Germinal center (tissue), 1 donor: ENCODE measurements around the gene IFT81.
"Not testable (repeated sequence)": the region's sequence is repeated elsewhere in the genome, so short reads cannot be mapped to it uniquely, and the experiment has no call there.

Experiments used
- DNase-seq: peaks from one replicate; pipeline ENCODE4 v3.0.0; 2012; ENCODE audit warnings: mixed read lengths, low spot score

The IFT81 gene

GRCh38 chr12:110205931-110206330 lies 81.8 kb downstream of the IFT81 start:
- no peak for DNase-seq

GRCh38 chr12:110211639-110212536 lies 87.7 kb downstream of the IFT81 start:
- DNase-seq, result not testable (repeated sequence)

- no peak for DNase-seq
These were observed 94.0 kb downstream of the IFT81 start for GRCh38 chr12:110217996-110218674.

GRCh38 chr12:110222027-110222426 lies 97.9 kb downstream of the IFT81 start:
- no peak for DNase-seq

- DNase-seq, result no peak
These were observed 98.3 kb downstream of the IFT81 start for GRCh38 chr12:110222433-110222832.

- DNase-seq, result no peak
These were observed 99.7 kb downstream of the IFT81 start for GRCh38 chr12:110223777-110224378.

- no peak for DNase-seq
These were observed 100.5 kb downstream of the IFT81 start for GRCh38 chr12:110224379-110225304.

GRCh38 chr12:110227138-110227537 lies 103.0 kb downstream of the IFT81 start:
- DNase-seq, result no peak

- DNase-seq, result not testable (repeated sequence)
These were observed 104.2 kb downstream of the IFT81 start for GRCh38 chr12:110228348-110228747.

- DNase-seq, result no peak
These were observed 104.6 kb downstream of the IFT81 start for GRCh38 chr12:110228756-110229155.

- no peak for DNase-seq
These were observed 105.3 kb downstream of the IFT81 start for GRCh38 chr12:110229409-110229808.

- DNase-seq, result no peak
These were observed 106.5 kb downstream of the IFT81 start for GRCh38 chr12:110230655-110231054.

- DNase-seq, result no peak
These were observed 109.2 kb downstream of the IFT81 start for GRCh38 chr12:110233212-110233903.

- no peak for DNase-seq
These were observed 110.2 kb downstream of the IFT81 start for GRCh38 chr12:110234331-110234751.

- DNase-seq, result no peak
These were observed 110.6 kb downstream of the IFT81 start for GRCh38 chr12:110234755-110235154.

- no peak for DNase-seq
These were observed 111.2 kb downstream of the IFT81 start for GRCh38 chr12:110235383-110235782.

GRCh38 chr12:110243227-110243626 lies 119.1 kb downstream of the IFT81 start:
- DNase-seq, result no peak

GRCh38 chr12:110244372-110244771 lies 120.2 kb downstream of the IFT81 start:
- DNase-seq, result no peak

- no peak for DNase-seq
These were observed 120.7 kb downstream of the IFT81 start for GRCh38 chr12:110244829-110245228.

- DNase-seq, result peak; percentile 66
These were observed 121.2 kb downstream of the IFT81 start for GRCh38 chr12:110245369-110245772.
